Left lung (tissue), 10 donors: ENCODE results near the gene ZNF608. TPM values are rescaled to one million over a fixed set of nuclear protein-coding genes. Genes with fewer than 3 reads are reported as not detected.

Source experiments
- ATAC-seq: fragments of 200-7000 bp; cut with Tn5 transposase; one replicate; pipeline ENCODE4 v1.9.1; 2020; ENCODE audit warnings: moderate library complexity
- DNase-seq, 4 donors: peaks; one replicate each; pipeline ENCODE4 v3.0.0-alpha.2; 2013 to 2020
- H3K27ac ChIP-seq, 2 donors: fragments of 200-600 bp; sonication (generic) in 1 of 2; one replicate each; pipeline versions ENCODE4 v1.5.0 to v1.8.0; 2020 to 2021
- H3K27me3 ChIP-seq, 2 donors: fragments of 200-600 bp; sonication (generic) in 1 of 2; one replicate each; pipeline versions ENCODE4 v1.5.0 to v1.8.0; 2020 to 2021
- H3K36me3 ChIP-seq, 2 donors: fragments of 200-600 bp; sonication (generic) in 1 of 2; one replicate each; pipeline versions ENCODE4 v1.5.0 to v1.8.0; 2020 to 2021
- H3K4me1 ChIP-seq, 2 donors: fragments of 200-600 bp; one replicate each; pipeline ENCODE4 v1.8.0; 2021
- H3K4me3 ChIP-seq, 2 donors: fragments of 200-600 bp; sonication (generic) in 1 of 2; one replicate each; pipeline versions ENCODE4 v1.5.0 to v1.8.0; 2020 to 2021; ENCODE audit warnings: mild to moderate bottlenecking in 1 of 2
- H3K9me3 ChIP-seq, 2 donors: fragments of 200-600 bp; sonication (generic) in 1 of 2; one replicate each; pipeline versions ENCODE4 v1.5.0 to v1.8.0; 2020 to 2021
- CTCF ChIP-seq, 2 donors: fragments of 200-600 bp; sonication (generic) in 1 of 2; IDR thresholded peaks; one replicate each; pipeline versions ENCODE4 v1.5.0 to v1.8.0; 2021; ENCODE audit warnings: antibody characterized with exemption in 2 of 2
- intact Hi-C, 2 donors: fragments of 100-400 bp; cut with DNase I; formaldehyde crosslinking; loops; one replicate each; pipeline versions ENCODE4 v1.11.2 to v1.14.2; 2022
- polyA plus RNA-seq, 6 donors: library from polyadenylated mRNA; unstranded; fragments of 120-200 nt; gene quantifications; one replicate each; pipeline ENCODE4 v1.2.1, GENCODE V29; 2013; ENCODE audit not compliant: insufficient read length in 6 of 6
- total RNA-seq, 2 donors: library from RNA; stranded (reverse); fragmentation: NEBNext Ultra II Directional; extraction: Animal tissue kit (Norgen Biotek cat#: 25700); gene quantifications; one replicate each; pipeline ENCODE4 v1.2.1, GENCODE V29; 2021
- donor health status: DM: no; HTN: yes; CAD: no.
- donor health status: DM: no; HTN: no; CAD: no.

Gene ZNF608
- total and polyA plus RNA-seq, 8 donors = 21.9 to 109 (median 96.6) TPM

- intact Hi-C loops = no loop called here
- no peak overlapping the region for H3K27ac ChIP-seq
- H3K4me1 ChIP-seq = peaks cover 3 to 47% of the 10 kb centered on the region in 2 donors
- H3K27me3 ChIP-seq = peaks cover 0 to 5% of the 10 kb centered on the region in 2 donors
- no peaks in the 10 kb centered on the region for H3K36me3 ChIP-seq
- H3K9me3 ChIP-seq = no peaks in the 10 kb centered on the region
- TF ChIP-seq CTCF (IDR thresholded peaks at IDR 0.05) = no peak
- ATAC-seq (no peak), DNase-seq (no peak)
- H3K4me3 ChIP-seq = no peak overlapping the region
These were observed 13.8 kb downstream of the ZNF608 start for GRCh38 chr5:124732428-124733328.

- no peak for DNase-seq
- no peaks in the 10 kb centered on the region for H3K9me3 ChIP-seq
- no peaks in the 10 kb centered on the region for H3K36me3 ChIP-seq
- no peak for TF ChIP-seq CTCF (IDR thresholded peaks at IDR 0.05)
- H3K4me1 ChIP-seq = peaks cover 0 to 26% of the 10 kb centered on the region in 2 donors
- H3K27me3 ChIP-seq = peaks cover 0 to 5% of the 10 kb centered on the region in 2 donors
- H3K4me3 ChIP-seq = no peak overlapping the region
- H3K27ac ChIP-seq = no peak overlapping the region
- intact Hi-C loops = no loop called here
- ATAC-seq = no peak
These were observed 16.1 kb downstream of the ZNF608 start for GRCh38 chr5:124730381-124730780.

- no peak for ATAC-seq
These were observed 16.6 kb downstream of the ZNF608 start for GRCh38 chr5:124729720-124730359.

GRCh38 chr5:124728968-124729332, 17.5 kb downstream of the ZNF608 start:
- no peaks in the 10 kb centered on the region for H3K27me3 ChIP-seq
- DNase-seq (no peak), ATAC-seq (no peak)
- intact Hi-C loops = no loop called here
- H3K9me3 ChIP-seq = no peaks in the 10 kb centered on the region
- H3K4me3 ChIP-seq = no peak overlapping the region
- H3K27ac ChIP-seq = no peak overlapping the region
- peaks cover 0 to 15% of the 10 kb centered on the region in 2 donors for H3K4me1 ChIP-seq
- no peaks in the 10 kb centered on the region for H3K36me3 ChIP-seq
- TF ChIP-seq CTCF (IDR thresholded peaks at IDR 0.05) = no peak

More at GRCh38 chr5:124729720-124730359, 16.6 kb downstream of the ZNF608 start:
- no peak for TF ChIP-seq CTCF (IDR thresholded peaks at IDR 0.05)
- no peak overlapping the region for H3K27ac ChIP-seq
- DNase-seq = no peak
- no peak overlapping the region for H3K4me3 ChIP-seq
- H3K4me1 ChIP-seq = peaks cover 0 to 21% of the 10 kb centered on the region in 2 donors
- H3K36me3 ChIP-seq = no peaks in the 10 kb centered on the region
- H3K9me3 ChIP-seq = no peaks in the 10 kb centered on the region
- intact Hi-C loops = no loop called here
- H3K27me3 ChIP-seq = no peaks in the 10 kb centered on the region

GRCh38 chr5:124728331-124728967, 18.0 kb downstream of the ZNF608 start:
- ATAC-seq (no peak), DNase-seq (no peak)
- Histone ChIP-seq H3K4me3 (no peak overlapping the region), H3K9me3 (no peaks in the 10 kb centered on the region), H3K27ac (no peak overlapping the region), H3K36me3 (no peaks in the 10 kb centered on the region), H3K27me3 (no peaks in the 10 kb centered on the region), H3K4me1 (peaks cover 0 to 15% of the 10 kb centered on the region in 2 donors)
- intact Hi-C loops = no loop called here
- TF ChIP-seq CTCF (IDR thresholded peaks at IDR 0.05) = no peak
